ENCODE measurements around the gene WRNIP1.

- no peak for TF ChIP-seq CTCF (IDR thresholded peaks at IDR 0.05)
- no peak for TF ChIP-seq EP300 (IDR thresholded peaks at IDR 0.05)
- TF ChIP-seq POLR2A (IDR thresholded peaks at IDR 0.05): no peak
Measured at GRCh38 chr6:2794171-2794730, 29.1 kb downstream of the WRNIP1 start.
